ENCODE data around the gene ABHD17B. TPM values are rescaled to one million over a fixed set of nuclear protein-coding genes. Genes with fewer than 3 reads are reported as not detected.
"Not testable (repeated sequence)": the region's sequence is repeated elsewhere in the genome, so short reads cannot be mapped to it uniquely, and the experiment has no call there.

ABHD17B gene
- total RNA-seq = 10 to 100 TPM; 14.8 to 15.5 TPM

DNA sequence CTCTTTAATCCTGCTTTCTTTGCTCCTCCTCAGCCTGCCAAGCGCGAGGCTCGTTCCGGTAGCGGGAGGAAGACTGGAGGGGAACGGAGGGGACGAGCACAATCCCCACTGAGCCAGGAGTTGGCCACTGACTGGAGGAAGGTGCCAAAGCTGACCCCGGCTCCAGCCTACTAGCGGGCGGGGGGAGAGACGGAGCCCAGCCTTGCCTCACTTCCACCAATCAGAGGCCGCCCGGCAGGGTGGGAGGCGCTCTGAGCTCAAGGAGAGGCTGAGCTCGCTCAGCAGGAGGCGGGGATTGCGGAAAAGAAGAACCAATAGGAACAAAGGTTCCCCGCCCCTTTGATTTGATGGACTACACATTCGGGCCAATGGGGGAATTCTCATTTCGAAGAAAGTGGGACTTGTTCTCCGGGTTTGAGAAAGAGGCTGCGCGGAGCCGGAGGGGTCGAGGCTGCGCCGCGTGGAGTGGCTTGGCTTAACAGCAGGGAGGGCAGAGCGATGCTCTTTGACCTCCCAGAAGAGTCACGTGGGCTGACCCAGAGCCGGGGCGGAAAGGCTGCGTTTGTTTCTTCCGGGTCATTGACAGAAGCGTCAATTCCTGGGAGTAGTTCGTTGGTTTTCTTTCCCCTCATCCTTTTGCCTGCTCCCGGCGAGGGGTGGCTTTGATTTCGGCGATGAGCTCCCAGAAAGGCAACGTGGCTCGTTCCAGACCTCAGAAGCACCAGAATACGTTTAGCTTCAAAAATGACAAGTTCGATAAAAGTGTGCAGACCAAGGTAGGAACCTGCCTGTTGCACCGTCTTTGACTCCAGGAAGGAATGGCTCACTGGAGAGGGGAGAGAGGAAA lies at the start of gene ABHD17B, which contains the start of gene C9orf85:
TSS of gene ABHD17B (minus strand) at position 133 of the 847 bp plus-strand sequence. CDS start 36,113 bp downstream, outside the sequence.
TSS of gene C9orf85 (plus strand) at position 579 of the 847 bp plus-strand sequence. CDS start at position 675, 96 bp downstream.
- Mint-ChIP-seq H3K36me3 (peaks cover 9% of the 10 kb centered on the region), H3K9me3 (no peaks in the 10 kb centered on the region), H3K27ac (peak within 1 kb of the TSS; percentile 96), H3K27me3 (no peaks in the 10 kb centered on the region), H3K4me1 (peaks cover 50% of the 10 kb centered on the region), H3K4me3 (peak within 1 kb of the TSS; percentile 96)
- DNase-seq = peak; percentile 97

DNA sequence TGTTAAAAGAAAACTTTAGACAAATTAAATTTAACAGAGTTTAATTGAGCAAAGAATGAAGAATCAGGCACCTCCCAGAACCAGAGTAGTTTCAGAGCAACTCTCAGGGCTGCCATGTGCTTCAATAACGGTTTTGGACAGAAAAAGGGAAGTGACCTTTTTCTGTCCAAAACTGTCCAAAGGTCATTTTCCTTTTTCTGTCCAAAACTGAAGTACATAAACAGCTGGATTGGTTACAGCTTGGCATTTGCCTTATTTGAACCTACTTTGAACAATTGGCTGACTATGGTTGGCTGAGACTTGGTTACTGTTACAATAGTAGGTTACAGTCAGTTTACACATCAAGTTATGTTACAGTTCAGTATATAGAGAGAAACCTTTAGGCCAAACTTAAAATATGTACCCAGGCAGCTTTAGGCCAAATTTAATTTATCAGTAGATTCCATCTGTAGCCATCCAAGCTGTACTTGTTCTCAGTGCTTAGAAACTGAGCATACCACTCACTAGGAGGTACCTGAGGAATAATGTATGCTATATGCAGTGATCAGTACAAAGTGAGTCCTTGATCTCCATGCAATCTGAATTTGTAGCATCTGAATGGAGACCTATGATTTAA lies 44.4 kb upstream of the ABHD17B start:
- no peak overlapping the region for H3K4me3 Mint-ChIP-seq
- H3K9me3 Mint-ChIP-seq = no peaks in the 10 kb centered on the region
- H3K27ac Mint-ChIP-seq = no peak overlapping the region

DNA sequence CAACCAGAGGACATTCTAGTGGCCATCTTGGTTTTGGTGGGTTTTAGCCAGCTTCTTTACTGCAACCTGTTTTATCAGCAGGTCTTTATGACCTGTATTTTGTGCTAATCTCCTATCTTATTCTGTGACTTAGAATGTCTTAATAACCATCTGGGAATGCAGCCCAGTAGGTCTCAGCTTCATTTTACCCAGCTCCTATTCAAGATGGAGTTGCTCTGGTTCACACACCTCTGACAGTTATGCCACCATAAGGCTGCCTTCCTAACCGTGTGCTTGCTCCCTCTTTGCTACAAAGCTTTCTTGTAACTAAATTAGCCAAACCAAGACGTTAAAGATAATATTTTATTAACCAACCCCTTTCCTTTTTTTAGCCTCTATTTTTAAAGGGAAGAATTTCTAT lies 43.7 kb upstream of the ABHD17B start:
- peaks cover 16% of the 10 kb centered on the region for H3K36me3 Mint-ChIP-seq
- H3K27me3 Mint-ChIP-seq, H3K27ac Mint-ChIP-seq, DNase-seq, H3K4me3 Mint-ChIP-seq, H3K4me1 Mint-ChIP-seq, H3K9me3 Mint-ChIP-seq: not testable (repeated sequence)

More for the DNA sequence above, 44.4 kb upstream of the ABHD17B start:
- DNase-seq = no peak
- Mint-ChIP-seq H3K4me1 (peaks cover 3% of the 10 kb centered on the region), H3K27me3 (no peaks in the 10 kb centered on the region), H3K36me3 (peaks cover 21% of the 10 kb centered on the region)

DNA sequence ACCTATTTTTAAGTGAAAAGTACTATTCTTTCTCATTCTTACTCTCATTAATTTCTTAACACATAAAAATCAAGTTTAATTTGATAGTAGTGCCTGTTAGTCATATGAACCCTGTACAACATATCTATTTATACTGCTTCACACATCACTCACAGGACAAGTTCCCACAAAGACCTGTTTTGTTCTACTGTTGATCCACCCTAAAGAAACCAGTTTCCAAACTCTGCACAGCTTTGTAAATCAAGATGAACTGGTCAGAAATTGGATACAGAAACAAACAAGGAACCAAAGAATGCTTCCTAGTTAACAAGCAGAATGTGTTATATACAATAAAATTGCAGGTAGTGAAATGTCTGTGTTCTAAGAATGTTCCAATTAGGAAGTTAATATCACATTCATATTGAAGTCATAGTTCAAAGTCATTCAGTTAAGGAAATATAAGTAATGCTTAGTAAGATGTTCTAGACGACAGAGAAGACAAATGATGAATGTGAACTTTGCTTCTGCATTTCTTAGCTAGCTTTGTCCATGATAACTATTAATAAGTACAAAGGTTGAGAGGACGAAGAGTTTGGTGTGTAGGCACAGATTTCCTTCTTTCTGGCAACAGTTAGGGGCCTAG lies 33.9 kb upstream of the ABHD17B start:
- Mint-ChIP-seq H3K27me3 (no peaks in the 10 kb centered on the region), H3K9me3 (no peaks in the 10 kb centered on the region), H3K36me3 (peaks cover 8% of the 10 kb centered on the region), H3K27ac (no peak overlapping the region), H3K4me3 (no peak overlapping the region), H3K4me1 (peaks cover 14% of the 10 kb centered on the region)
- no peak for DNase-seq

DNA sequence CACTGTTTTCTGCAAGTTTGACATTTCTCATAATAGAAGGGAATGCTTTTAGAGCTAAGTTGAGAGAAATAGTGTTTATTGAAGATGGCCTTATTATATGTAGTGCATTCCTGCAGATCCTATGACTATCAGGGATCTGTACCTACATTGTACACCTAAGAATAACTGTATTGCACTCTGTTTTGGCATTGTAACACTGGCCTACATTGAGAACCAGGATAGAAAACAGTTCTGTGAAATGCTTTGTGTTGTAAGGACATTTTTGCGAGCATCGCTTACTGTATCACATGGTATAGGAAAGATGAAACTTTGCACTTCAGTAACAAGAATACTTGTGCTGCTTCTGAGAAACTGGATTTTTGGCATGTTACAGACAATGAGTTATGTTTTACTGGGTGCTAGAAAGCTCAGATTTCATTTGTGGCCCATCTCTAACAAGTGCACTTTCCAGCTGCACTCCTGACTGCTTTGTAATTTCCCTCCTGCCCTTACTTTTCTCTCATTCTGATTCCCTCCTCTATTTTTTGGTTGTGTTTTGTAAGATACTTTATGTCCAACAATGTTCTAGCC lies 31.1 kb upstream of the ABHD17B start:
- Mint-ChIP-seq H3K9me3 (no peaks in the 10 kb centered on the region), H3K4me3 (no peak overlapping the region), H3K36me3 (peaks cover 1% of the 10 kb centered on the region)

DNA sequence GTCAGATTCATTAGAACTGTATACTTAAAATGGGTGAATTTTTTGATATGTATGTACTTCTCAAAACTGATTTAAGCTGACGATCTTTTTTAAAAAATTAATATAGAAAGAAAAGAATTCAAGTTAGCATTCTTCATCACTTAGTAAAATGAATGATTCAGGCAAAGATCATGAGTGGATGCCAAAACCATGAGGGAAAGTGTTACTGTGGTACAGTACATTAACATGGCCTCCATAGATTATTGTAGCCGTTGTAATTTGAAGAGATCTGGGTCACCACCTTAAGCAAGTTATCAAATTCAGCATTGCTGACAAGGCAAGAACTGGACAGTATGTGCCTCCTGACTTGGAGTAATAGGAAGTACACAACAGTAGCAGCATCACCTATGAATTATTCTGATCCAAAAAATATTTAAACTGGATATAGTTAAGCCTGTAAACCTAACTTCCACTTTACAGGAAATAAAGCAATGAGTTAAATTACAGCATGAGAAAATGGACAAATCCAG lies 30.1 kb upstream of the ABHD17B start:
- Mint-ChIP-seq H3K9me3 (no peaks in the 10 kb centered on the region), H3K27ac (no peak overlapping the region), H3K4me1 (peaks cover 18% of the 10 kb centered on the region), H3K36me3 (no peaks in the 10 kb centered on the region), H3K27me3 (no peaks in the 10 kb centered on the region), H3K4me3 (no peak overlapping the region)
- no peak for DNase-seq

More for the DNA sequence above, 31.1 kb upstream of the ABHD17B start:
- Mint-ChIP-seq H3K27ac (no peak overlapping the region), H3K27me3 (no peaks in the 10 kb centered on the region), H3K4me1 (peaks cover 16% of the 10 kb centered on the region)
- no peak for DNase-seq

DNA sequence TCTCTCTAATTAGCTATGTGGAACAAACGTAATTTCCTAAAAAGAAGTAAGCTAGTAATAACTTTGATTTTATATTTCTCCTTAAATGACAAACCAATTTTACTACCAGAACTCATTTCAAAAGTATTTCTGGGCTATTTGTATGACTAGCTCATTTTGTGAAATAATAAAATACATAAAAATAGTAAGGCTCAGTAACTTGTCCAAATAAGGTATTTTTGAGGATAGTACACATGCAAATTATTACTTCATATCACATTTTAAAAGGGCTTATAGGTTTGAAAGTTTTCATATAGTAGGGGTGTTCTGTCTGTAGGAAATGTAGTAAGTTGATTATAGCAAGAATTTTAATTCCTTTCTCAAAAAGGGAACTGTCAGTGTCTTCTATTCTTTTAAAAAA lies 26.9 kb upstream of the ABHD17B start:
- Mint-ChIP-seq H3K4me3 (no peak overlapping the region), H3K9me3 (no peaks in the 10 kb centered on the region), H3K27ac (no peak overlapping the region), H3K4me1 (peaks cover 18% of the 10 kb centered on the region), H3K36me3 (peaks cover 4% of the 10 kb centered on the region), H3K27me3 (no peaks in the 10 kb centered on the region)
- DNase-seq = no peak

DNA sequence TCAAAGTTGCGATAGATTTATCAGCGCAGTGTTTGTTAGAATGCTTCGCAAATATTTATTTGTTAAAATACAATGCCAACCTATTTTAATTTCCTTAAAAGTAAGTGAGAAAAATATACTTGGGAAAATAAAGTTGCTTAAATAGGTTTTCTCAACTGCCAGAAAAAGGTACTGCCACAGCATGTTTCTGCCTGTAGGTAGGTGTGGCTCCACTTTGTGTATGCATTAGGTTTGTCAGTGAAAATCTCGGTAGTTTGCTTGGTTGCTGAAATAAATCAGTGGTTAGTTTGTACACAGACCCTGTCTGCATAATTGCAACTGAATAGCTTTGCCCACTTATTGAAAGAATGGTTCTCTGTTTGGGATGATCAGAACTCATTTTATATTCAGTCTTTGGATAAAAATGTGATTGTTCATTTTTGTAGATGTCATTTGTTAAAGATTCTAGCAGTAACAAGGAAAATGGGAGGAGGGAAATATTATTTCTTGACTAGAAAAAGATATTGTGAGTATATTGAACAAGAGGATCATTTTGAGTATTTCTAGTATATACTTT lies 26.2 kb upstream of the ABHD17B start:
- peaks cover 2% of the 10 kb centered on the region for H3K9me3 Mint-ChIP-seq
- peaks cover 9% of the 10 kb centered on the region for H3K36me3 Mint-ChIP-seq
- no peak overlapping the region for H3K27ac Mint-ChIP-seq
- H3K4me3 Mint-ChIP-seq = no peak overlapping the region
- DNase-seq = no peak
- H3K27me3 Mint-ChIP-seq = no peaks in the 10 kb centered on the region
- H3K4me1 Mint-ChIP-seq = peaks cover 19% of the 10 kb centered on the region

DNA sequence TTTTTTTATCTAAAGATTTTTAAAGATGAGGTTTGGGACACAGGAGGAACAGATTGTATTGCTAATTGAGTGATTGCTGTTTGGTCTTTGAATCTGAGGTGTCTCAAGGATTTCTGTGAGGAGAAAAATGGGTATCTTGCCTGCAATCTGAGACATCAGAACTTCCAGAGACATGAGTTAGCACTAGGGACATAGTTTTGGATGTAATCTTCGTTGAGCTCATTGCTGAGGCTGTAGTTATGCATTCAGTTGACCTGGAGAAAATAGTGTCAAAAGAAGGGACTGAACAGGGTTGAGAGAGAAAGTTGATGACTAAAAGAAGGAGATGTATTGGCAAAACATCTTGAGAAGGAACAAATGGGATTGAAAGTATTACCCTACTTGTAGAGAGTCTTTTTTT lies 25.1 kb upstream of the ABHD17B start:
- Mint-ChIP-seq H3K27me3 (no peaks in the 10 kb centered on the region), H3K9me3 (peaks cover 2% of the 10 kb centered on the region), H3K4me3 (no peak overlapping the region), H3K27ac (no peak overlapping the region), H3K4me1 (peaks cover 12% of the 10 kb centered on the region), H3K36me3 (peaks cover 13% of the 10 kb centered on the region)
- no peak for DNase-seq

DNA sequence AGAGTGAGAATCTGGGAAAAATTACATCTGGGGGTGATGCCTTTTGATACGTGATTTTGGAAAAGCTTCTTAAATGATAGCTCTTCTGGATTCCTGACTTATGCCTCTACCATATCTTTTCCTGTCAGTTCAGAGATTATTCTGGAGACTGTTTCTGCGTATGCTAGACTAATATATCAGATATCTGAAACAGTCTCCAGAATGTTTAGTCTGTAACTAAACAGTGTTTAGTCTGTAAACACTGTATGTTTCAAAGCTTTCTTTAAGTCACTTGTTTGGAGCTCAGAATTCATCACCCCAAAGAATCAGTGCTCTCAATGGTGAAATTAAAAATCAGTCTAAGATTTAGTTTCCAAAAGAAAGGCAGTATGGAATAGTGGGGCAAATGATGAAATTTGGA lies 20.2 kb upstream of the ABHD17B start:
- no peaks in the 10 kb centered on the region for H3K27me3 Mint-ChIP-seq
- H3K27ac Mint-ChIP-seq = no peak overlapping the region
- peaks cover 19% of the 10 kb centered on the region for H3K36me3 Mint-ChIP-seq
- peaks cover 4% of the 10 kb centered on the region for H3K9me3 Mint-ChIP-seq
- no peak overlapping the region for H3K4me3 Mint-ChIP-seq
- no peak for DNase-seq
- peaks cover 8% of the 10 kb centered on the region for H3K4me1 Mint-ChIP-seq

DNA sequence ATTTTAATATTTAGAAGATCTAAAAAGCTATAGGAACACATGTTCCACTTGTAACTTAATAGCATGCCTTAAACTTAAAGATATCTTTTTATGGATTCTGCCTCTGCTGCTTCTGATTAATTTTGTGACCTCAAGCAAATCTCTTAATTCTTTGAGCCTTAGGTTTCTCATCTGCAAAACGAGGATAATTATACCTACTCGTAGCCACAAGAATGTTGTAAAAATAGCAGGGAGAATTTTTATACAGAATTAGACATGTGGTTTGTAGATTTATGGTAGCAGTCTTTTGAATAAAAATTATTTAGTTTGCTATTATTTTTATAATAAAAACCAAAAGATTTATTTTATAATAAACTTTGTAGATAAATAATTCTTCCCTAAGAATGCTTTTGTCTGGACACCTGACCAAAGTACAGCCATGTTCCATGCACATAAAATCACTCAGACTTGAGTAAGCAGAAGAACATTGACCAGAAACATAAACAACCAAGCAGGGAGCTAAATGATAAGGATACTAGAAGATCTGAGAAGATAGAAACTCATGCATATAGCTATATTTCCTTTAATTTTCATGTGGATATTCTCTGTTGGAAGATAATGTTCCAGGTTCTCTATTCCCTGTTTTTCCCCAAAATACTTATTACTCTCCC lies 18.9 kb upstream of the ABHD17B start:
- Mint-ChIP-seq H3K36me3 (peaks cover 19% of the 10 kb centered on the region), H3K4me1 (peaks cover 6% of the 10 kb centered on the region), H3K4me3 (no peak overlapping the region), H3K9me3 (peaks cover 4% of the 10 kb centered on the region), H3K27ac (no peak overlapping the region), H3K27me3 (no peaks in the 10 kb centered on the region)
- no peak for DNase-seq

DNA sequence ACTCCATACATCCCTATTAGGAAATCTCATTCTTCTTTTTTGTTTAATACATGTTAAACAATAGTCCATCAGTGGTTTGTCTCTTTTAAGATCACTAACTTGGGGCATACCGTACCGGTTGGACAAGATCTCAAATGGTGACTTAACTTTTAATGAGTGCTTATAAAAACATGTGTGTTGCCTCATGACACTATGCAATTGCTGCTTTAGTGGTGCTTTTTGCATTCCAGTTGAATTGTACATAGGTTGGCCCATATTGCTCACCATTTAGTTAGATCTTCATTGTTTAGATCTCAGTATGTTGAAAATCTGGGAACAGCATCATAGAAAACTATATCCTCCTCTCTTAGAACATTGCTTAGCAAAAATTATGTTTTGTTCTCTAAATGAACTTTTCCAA lies 18.2 kb upstream of the ABHD17B start:
- Mint-ChIP-seq H3K27ac (no peak overlapping the region), H3K27me3 (no peaks in the 10 kb centered on the region), H3K36me3 (peaks cover 19% of the 10 kb centered on the region), H3K4me3 (no peak overlapping the region), H3K4me1 (peaks cover 6% of the 10 kb centered on the region), H3K9me3 (peaks cover 4% of the 10 kb centered on the region)
- no peak for DNase-seq

DNA sequence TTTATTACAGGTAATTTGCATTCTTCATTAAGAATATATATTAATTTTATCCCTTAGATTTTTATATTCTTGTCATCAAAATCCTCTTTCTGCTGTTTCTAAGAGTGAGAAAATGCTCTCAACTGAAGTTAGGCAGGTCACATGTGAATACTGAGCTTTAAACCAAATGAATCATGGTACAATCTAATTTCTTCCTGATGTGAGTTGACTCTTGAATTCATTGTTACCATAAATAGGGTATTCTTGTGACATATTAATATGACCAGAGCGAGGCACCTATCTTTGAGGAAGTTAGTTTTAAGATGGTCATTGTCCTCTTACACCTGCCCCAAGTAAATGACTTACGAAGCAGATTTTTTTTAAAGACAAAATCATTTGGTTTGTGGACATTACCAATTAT lies 17.8 kb upstream of the ABHD17B start:
- no peak for DNase-seq
- peaks cover 6% of the 10 kb centered on the region for H3K4me1 Mint-ChIP-seq
- H3K9me3 Mint-ChIP-seq = peaks cover 4% of the 10 kb centered on the region
- no peak overlapping the region for H3K4me3 Mint-ChIP-seq
- H3K36me3 Mint-ChIP-seq = peaks cover 19% of the 10 kb centered on the region
- H3K27me3 Mint-ChIP-seq = no peaks in the 10 kb centered on the region
- no peak overlapping the region for H3K27ac Mint-ChIP-seq

DNA sequence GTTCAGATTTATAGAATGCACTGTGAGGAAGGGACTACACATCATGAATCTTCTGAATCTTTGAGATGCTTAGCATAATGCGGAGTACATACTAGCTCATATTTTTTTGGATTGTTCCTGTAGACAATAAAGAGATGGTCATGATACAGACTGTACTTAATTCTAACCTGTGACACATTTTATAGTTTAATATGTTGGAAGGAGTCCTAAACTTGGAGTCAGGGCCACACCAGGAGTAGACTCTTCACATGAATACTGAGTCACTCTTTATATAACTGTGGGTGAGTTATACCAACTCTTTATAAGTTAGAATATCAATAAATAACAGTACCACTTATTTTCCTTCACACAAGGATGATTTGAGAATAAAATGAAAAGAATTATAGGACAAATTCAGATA lies 17.4 kb upstream of the ABHD17B start:
- Mint-ChIP-seq H3K9me3 (peaks cover 4% of the 10 kb centered on the region), H3K27ac (no peak overlapping the region), H3K4me1 (peaks cover 11% of the 10 kb centered on the region), H3K4me3 (no peak overlapping the region), H3K27me3 (no peaks in the 10 kb centered on the region), H3K36me3 (peaks cover 19% of the 10 kb centered on the region)
- no peak for DNase-seq

All from activated naive CD8-positive, alpha-beta T cell treated with anti-CD3 and anti-CD28 coated beads for 36 hours (primary cell).